Body of pancreas (tissue), 4 donors: ENCODE measurements around the gene CLPTM1. TPM values are rescaled to one million over a fixed set of nuclear protein-coding genes. Genes with fewer than 3 reads are reported as not detected.
A peak's percentile ranks its signal among the peaks of the same experiment; 100 is the strongest.

Source experiments
- ATAC-seq: fragments of 150-250 bp; one replicate; pipeline ENCODE4 v1.9.1; 2016
- DNase-seq, 4 donors: peaks; one replicate each; pipeline ENCODE4 v3.0.0-alpha.2; 2019
- H3K27ac ChIP-seq, 4 donors: fragments of 200-600 bp; sonication (generic); 1 replicate in 3 of 4; 2 replicates in 1 of 4; pipeline versions ENCODE4 v1.5.1 to v1.6.1; 2016 to 2019; ENCODE audit warnings: mild to moderate bottlenecking in 1 of 4, mixed read lengths in 1 of 4, moderate library complexity in 1 of 4
- H3K27me3 ChIP-seq, 2 donors: fragments of 200-600 bp; sonication (generic); one replicate each; pipeline ENCODE4 v1.6.0; 2016; ENCODE audit warnings: mild to moderate bottlenecking in 1 of 2
- H3K36me3 ChIP-seq, 2 donors: fragments of 200-600 bp; sonication (generic); replicated peaks in 1 of 2; 2 replicates each; pipeline ENCODE4 v1.5.1; 2016; ENCODE audit warnings: low read depth in 2 of 2; ENCODE audit not compliant: insufficient read depth in 1 of 2
- H3K4me1 ChIP-seq: fragments of 200-600 bp; sonication (generic); one replicate; pipeline ENCODE4 v1.6.0; 2016
- H3K4me3 ChIP-seq, 2 donors: fragments of 200-600 bp; sonication (generic); 1 replicate in 1 of 2; 2 replicates in 1 of 2; pipeline ENCODE4 v1.5.1; 2016 to 2019
- H3K9me3 ChIP-seq, 3 donors: fragments of 200-600 bp; sonication (generic); 1 replicate in 2 of 3; 2 replicates in 1 of 3; pipeline ENCODE4 v1.5.1; 2016
- CTCF ChIP-seq, 7 experiments: fragments of 450-650 bp in 4 of 7; fragments of 200-600 bp in 3 of 7; sonication (generic) in 3 of 7; IDR thresholded peaks; one replicate each; pipeline ENCODE4 v1.5.1; 2016 to 2019; ENCODE audit warnings: antibody characterized with exemption in 7 of 7
- POLR2A ChIP-seq, 3 donors: fragments of 450-650 bp; IDR thresholded peaks; one replicate each; pipeline ENCODE4 v1.6.1; 2016; ENCODE audit warnings: antibody characterized with exemption in 3 of 3, mild to moderate bottlenecking in 2 of 3
- WGBS, 2 donors: methylation state at CpG; one replicate each; pipeline ENCODE4 v1.1.5; 2017; 5-methylcytosine and 5-hydroxymethylcytosine counted together
- intact Hi-C: fragments of 100-400 bp; cut with DNase I; formaldehyde crosslinking; loops from one replicate; pipeline ENCODE4 v1.15.1; 2023
- total RNA-seq, 2 donors: library from RNA; depleted of rRNA; stranded (reverse); fragments of >200 nt; gene quantifications; one replicate each; pipeline ENCODE4 v1.1.0, GENCODE V29; 2016

CLPTM1 gene
- total RNA-seq, 2 donors from 2014 or later: 37.1 to 48.5 TPM

- DNase-seq: peak in 2 of 4 donors; percentile 21 to 75
- no peaks in the 10 kb centered on the region for H3K4me1 ChIP-seq
- intact Hi-C loops: loop anchor here (5.0 kb wide), 1 partner anchor 37 kb away; the partner anchor contains the start of gene APOE
- H3K27ac ChIP-seq: no peak overlapping the region
- TF ChIP-seq CTCF (IDR thresholded peaks at IDR 0.05) (no peak), POLR2A (IDR thresholded peaks at IDR 0.05) (no peak)
- no peak for ATAC-seq
- H3K27me3 ChIP-seq: no peaks in the 10 kb centered on the region
- no peaks in the 10 kb centered on the region for H3K9me3 ChIP-seq
- H3K4me3 ChIP-seq: no peak overlapping the region
- whole genome bisulfite sequencing, 2 donors: 55 to 66% methylated on average over 10 of the region's 10 CpGs
- no peaks in the 10 kb centered on the region for H3K36me3 ChIP-seq
These were observed 11.4 kb upstream of the CLPTM1 start for GRCh38 chr19:44943801-44944249.

GRCh38 chr19:44947041-44947581, 8.1 kb upstream of the CLPTM1 start:
- H3K4me3 ChIP-seq: no peak overlapping the region
- TF ChIP-seq CTCF (IDR thresholded peaks at IDR 0.05) (no peak), POLR2A (IDR thresholded peaks at IDR 0.05) (no peak)
- no peaks in the 10 kb centered on the region for H3K9me3 ChIP-seq
- DNase-seq (no peak), ATAC-seq (no peak)
- H3K27ac ChIP-seq: no peak overlapping the region
- intact Hi-C loops: no loop called here
- WGBS, 2 donors: 87 to 92% methylated on average over 11 to 13 of the region's 13 CpGs
- no peaks in the 10 kb centered on the region for H3K27me3 ChIP-seq
- H3K36me3 ChIP-seq: no peaks in the 10 kb centered on the region
- peaks cover 20% of the 10 kb centered on the region for H3K4me1 ChIP-seq

- DNase-seq (no peak), ATAC-seq (no peak)
- 79 to 88% methylated on average over 4 to 5 of the region's 5 CpGs for WGBS, 2 donors
- no peaks in the 10 kb centered on the region for H3K9me3 ChIP-seq
- no peak overlapping the region for H3K27ac ChIP-seq
- H3K27me3 ChIP-seq: no peaks in the 10 kb centered on the region
- no peak for TF ChIP-seq POLR2A (IDR thresholded peaks at IDR 0.05)
- no peak for TF ChIP-seq CTCF (IDR thresholded peaks at IDR 0.05)
- H3K4me3 ChIP-seq: no peak overlapping the region
- H3K4me1 ChIP-seq: peaks cover 21% of the 10 kb centered on the region
- intact Hi-C loops: no loop called here
- no peaks in the 10 kb centered on the region for H3K36me3 ChIP-seq
These were observed 6.9 kb upstream of the CLPTM1 start for GRCh38 chr19:44948237-44948636.

- Histone ChIP-seq H3K9me3 (no peaks in the 10 kb centered on the region), H3K4me3 (no peak overlapping the region), H3K36me3 (no peaks in the 10 kb centered on the region), H3K27ac (no peak overlapping the region), H3K27me3 (no peaks in the 10 kb centered on the region), H3K4me1 (peaks cover 28% of the 10 kb centered on the region)
- DNase-seq (no peak), ATAC-seq (no peak)
- intact Hi-C loops: no loop called here
- WGBS, 2 donors: 76 to 80% methylated on average over 2 to 5 of the region's 5 CpGs
- no peak for TF ChIP-seq CTCF (IDR thresholded peaks at IDR 0.05)
- TF ChIP-seq POLR2A (IDR thresholded peaks at IDR 0.05): no peak
These were observed 6.3 kb upstream of the CLPTM1 start for GRCh38 chr19:44948763-44949374.

- DNase-seq (no peak), ATAC-seq (no peak)
- WGBS, 2 donors: 67 to 85% methylated on average over 9 of the region's 9 CpGs
- no peak overlapping the region for H3K4me3 ChIP-seq
- no peaks in the 10 kb centered on the region for H3K9me3 ChIP-seq
- H3K27me3 ChIP-seq: no peaks in the 10 kb centered on the region
- TF ChIP-seq CTCF (IDR thresholded peaks at IDR 0.05): no peak
- TF ChIP-seq POLR2A (IDR thresholded peaks at IDR 0.05): no peak
- H3K4me1 ChIP-seq: peaks cover 33% of the 10 kb centered on the region
- intact Hi-C loops: no loop called here
- H3K36me3 ChIP-seq: no peaks in the 10 kb centered on the region
- no peak overlapping the region for H3K27ac ChIP-seq
These were observed 5.6 kb upstream of the CLPTM1 start for GRCh38 chr19:44949550-44949949.
